ENCODE data around the gene DLX2.
A peak's percentile ranks its signal among the peaks of the same experiment; 100 is the strongest.

The DLX2 gene

GRCh38 chr2:172094294-172095145 lies 8.2 kb downstream of the DLX2 start:
- H3K4me3 ChIP-seq (ENCODE audit: low read depth in 1 of 5, low read length in 5 of 5) = peak overlapping the region in 4 of 5 donors; percentile 32 to 67 (median 54)
- no peak overlapping the region for H3K27ac ChIP-seq (ENCODE audit: low read depth, low read length)
- no peak overlapping the region for H3K9ac ChIP-seq (ENCODE audit: low read length in 5 of 5)
- H3K9me3 ChIP-seq (ENCODE audit: control insufficient read depth in 5 of 5, low read length in 5 of 5) = peaks cover 0 to 5% (median 0%) of the 10 kb centered on the region in 5 donors
- H3K36me3 ChIP-seq (ENCODE audit: control insufficient read depth in 5 of 5, insufficient read depth in 5 of 5, low read length in 5 of 5) = no peaks in the 10 kb centered on the region
- peaks cover 0 to 41% (median 38%) of the 10 kb centered on the region in 5 donors for H3K4me1 ChIP-seq (ENCODE audit: control insufficient read depth in 5 of 5, insufficient read depth in 5 of 5, low read length in 5 of 5)
- peaks cover 77 to 95% (median 92%) of the 10 kb centered on the region in 5 donors for H3K27me3 ChIP-seq (ENCODE audit: control insufficient read depth in 5 of 5, insufficient read depth in 4 of 5, low read length in 5 of 5)

DNA sequence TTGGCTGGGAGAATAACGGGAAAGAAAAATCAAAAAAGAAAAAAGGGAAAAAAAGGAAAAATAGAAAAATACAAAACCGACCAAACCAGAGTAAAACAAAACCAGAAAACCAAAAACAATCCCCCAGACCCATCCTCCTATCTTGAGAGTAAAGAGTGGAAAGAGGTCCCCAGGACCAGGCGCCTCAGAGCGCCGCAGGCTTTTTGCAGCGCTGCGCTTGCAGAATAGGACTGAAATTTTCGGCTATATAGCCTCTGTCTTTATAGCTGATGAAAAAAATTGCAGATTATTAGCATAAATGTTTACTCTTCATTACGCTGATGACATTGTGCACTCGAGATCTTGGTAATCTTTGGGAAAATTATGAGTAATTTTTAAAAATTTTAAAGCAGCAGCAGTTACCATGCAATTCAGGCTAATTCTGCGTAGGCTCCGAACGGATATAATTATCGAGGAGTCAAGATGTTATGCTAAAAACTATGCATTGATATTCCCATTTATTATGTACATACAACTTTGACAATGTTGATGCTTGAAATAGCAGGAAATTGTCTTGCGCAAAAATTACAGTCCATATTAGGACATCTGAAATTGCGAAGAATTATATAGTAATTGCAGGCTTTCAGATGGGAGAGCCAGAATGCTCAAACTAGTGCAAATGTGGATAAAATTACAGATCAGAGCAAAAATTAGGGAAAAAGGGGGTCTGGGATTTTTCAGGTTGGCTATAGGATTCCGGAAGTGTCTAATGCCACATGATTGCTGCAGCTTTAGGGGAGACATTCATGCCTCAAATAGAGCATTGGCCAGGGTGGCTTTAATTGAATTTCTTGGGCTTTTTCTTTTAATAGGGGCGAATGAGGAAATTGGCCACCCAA lies 9.0 kb downstream of the DLX2 start:
- Histone ChIP-seq H3K27me3 (ENCODE audit: control insufficient read depth in 5 of 5, insufficient read depth in 4 of 5, low read length in 5 of 5) (peaks cover 79 to 97% (median 91%) of the 10 kb centered on the region in 5 donors), H3K36me3 (ENCODE audit: control insufficient read depth in 5 of 5, insufficient read depth in 5 of 5, low read length in 5 of 5) (no peaks in the 10 kb centered on the region), H3K27ac (ENCODE audit: low read depth, low read length) (no peak overlapping the region), H3K9me3 (ENCODE audit: control insufficient read depth in 5 of 5, low read length in 5 of 5) (peaks cover 0 to 5% (median 0%) of the 10 kb centered on the region in 5 donors), H3K9ac (ENCODE audit: low read length in 5 of 5) (no peak overlapping the region), H3K4me1 (ENCODE audit: control insufficient read depth in 5 of 5, insufficient read depth in 5 of 5, low read length in 5 of 5) (peaks cover 0 to 34% (median 32%) of the 10 kb centered on the region in 5 donors), H3K4me3 (ENCODE audit: low read depth in 1 of 5, low read length in 5 of 5) (no peak overlapping the region)

- Histone ChIP-seq H3K9me3 (ENCODE audit: control insufficient read depth in 5 of 5, low read length in 5 of 5) (peaks cover 0 to 4% (median 0%) of the 10 kb centered on the region in 5 donors), H3K27ac (ENCODE audit: low read depth, low read length) (no peak overlapping the region), H3K36me3 (ENCODE audit: control insufficient read depth in 5 of 5, insufficient read depth in 5 of 5, low read length in 5 of 5) (no peaks in the 10 kb centered on the region), H3K27me3 (ENCODE audit: control insufficient read depth in 5 of 5, insufficient read depth in 4 of 5, low read length in 5 of 5) (peaks cover 78 to 97% (median 92%) of the 10 kb centered on the region in 5 donors), H3K9ac (ENCODE audit: low read length in 5 of 5) (no peak overlapping the region), H3K4me1 (ENCODE audit: control insufficient read depth in 5 of 5, insufficient read depth in 5 of 5, low read length in 5 of 5) (peaks cover 0 to 34% (median 29%) of the 10 kb centered on the region in 5 donors), H3K4me3 (ENCODE audit: low read depth in 1 of 5, low read length in 5 of 5) (no peak overlapping the region)
Observed at GRCh38 chr2:172092716-172093415, 9.8 kb downstream of the DLX2 start.

GRCh38 chr2:172091761-172092566 lies 10.7 kb downstream of the DLX2 start:
- Histone ChIP-seq H3K4me1 (ENCODE audit: control insufficient read depth in 5 of 5, insufficient read depth in 5 of 5, low read length in 5 of 5) (peaks cover 0 to 35% (median 26%) of the 10 kb centered on the region in 5 donors), H3K9me3 (ENCODE audit: control insufficient read depth in 5 of 5, low read length in 5 of 5) (peaks cover 0 to 8% (median 0%) of the 10 kb centered on the region in 5 donors), H3K27ac (ENCODE audit: low read depth, low read length) (no peak overlapping the region), H3K36me3 (ENCODE audit: control insufficient read depth in 5 of 5, insufficient read depth in 5 of 5, low read length in 5 of 5) (no peaks in the 10 kb centered on the region), H3K4me3 (ENCODE audit: low read depth in 1 of 5, low read length in 5 of 5) (no peak overlapping the region), H3K27me3 (ENCODE audit: control insufficient read depth in 5 of 5, insufficient read depth in 4 of 5, low read length in 5 of 5) (peaks cover 77 to 97% (median 92%) of the 10 kb centered on the region in 5 donors), H3K9ac (ENCODE audit: low read length in 5 of 5) (no peak overlapping the region)

DNA sequence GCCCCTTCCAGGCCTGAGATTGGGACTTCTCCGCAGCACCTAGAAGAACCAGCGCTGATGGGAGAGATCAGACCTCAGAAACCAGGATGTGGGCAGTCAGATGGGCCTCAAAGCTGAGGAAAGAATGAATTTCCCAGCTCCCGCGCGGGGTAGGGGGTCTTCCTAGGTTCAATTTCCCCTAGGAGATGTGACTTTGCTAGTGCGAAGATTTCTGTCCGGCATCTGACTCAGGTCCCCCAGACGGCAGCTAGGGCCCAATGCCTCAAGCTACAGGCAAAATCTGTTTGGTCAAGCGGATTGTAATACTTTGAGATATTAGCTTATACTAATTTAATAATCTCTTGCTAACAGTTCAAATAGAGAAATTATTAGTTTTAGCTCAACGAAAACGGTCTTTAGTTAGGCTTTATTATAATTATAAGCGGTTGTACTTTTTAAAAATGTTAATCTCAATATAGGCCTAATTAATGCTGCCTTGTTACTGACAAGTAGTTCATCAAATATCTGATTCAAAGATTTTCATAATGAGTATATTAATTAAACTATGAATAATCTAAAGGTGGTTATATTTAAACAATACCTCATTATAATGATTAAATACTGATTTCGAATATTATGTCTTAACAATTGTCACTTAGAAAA lies 11.6 kb downstream of the DLX2 start:
- Histone ChIP-seq H3K4me1 (ENCODE audit: control insufficient read depth in 5 of 5, insufficient read depth in 5 of 5, low read length in 5 of 5) (peaks cover 0 to 35% (median 26%) of the 10 kb centered on the region in 5 donors), H3K27ac (ENCODE audit: low read depth, low read length) (no peak overlapping the region), H3K9me3 (ENCODE audit: control insufficient read depth in 5 of 5, low read length in 5 of 5) (peaks cover 0 to 8% (median 2%) of the 10 kb centered on the region in 5 donors), H3K4me3 (ENCODE audit: low read depth in 1 of 5, low read length in 5 of 5) (no peak overlapping the region), H3K27me3 (ENCODE audit: control insufficient read depth in 5 of 5, insufficient read depth in 4 of 5, low read length in 5 of 5) (peaks cover 82 to 97% (median 92%) of the 10 kb centered on the region in 5 donors), H3K36me3 (ENCODE audit: control insufficient read depth in 5 of 5, insufficient read depth in 5 of 5, low read length in 5 of 5) (no peaks in the 10 kb centered on the region), H3K9ac (ENCODE audit: low read length in 5 of 5) (no peak overlapping the region)

GRCh38 chr2:172090044-172090961 lies 12.4 kb downstream of the DLX2 start:
- Histone ChIP-seq H3K27me3 (ENCODE audit: control insufficient read depth in 5 of 5, insufficient read depth in 4 of 5, low read length in 5 of 5) (peaks cover 84 to 98% (median 94%) of the 10 kb centered on the region in 5 donors), H3K4me3 (ENCODE audit: low read depth in 1 of 5, low read length in 5 of 5) (no peak overlapping the region), H3K27ac (ENCODE audit: low read depth, low read length) (no peak overlapping the region), H3K9me3 (ENCODE audit: control insufficient read depth in 5 of 5, low read length in 5 of 5) (peaks cover 0 to 8% (median 2%) of the 10 kb centered on the region in 5 donors), H3K36me3 (ENCODE audit: control insufficient read depth in 5 of 5, insufficient read depth in 5 of 5, low read length in 5 of 5) (no peaks in the 10 kb centered on the region), H3K4me1 (ENCODE audit: control insufficient read depth in 5 of 5, insufficient read depth in 5 of 5, low read length in 5 of 5) (peaks cover 0 to 34% (median 25%) of the 10 kb centered on the region in 5 donors), H3K9ac (ENCODE audit: low read length in 5 of 5) (no peak overlapping the region)

DNA sequence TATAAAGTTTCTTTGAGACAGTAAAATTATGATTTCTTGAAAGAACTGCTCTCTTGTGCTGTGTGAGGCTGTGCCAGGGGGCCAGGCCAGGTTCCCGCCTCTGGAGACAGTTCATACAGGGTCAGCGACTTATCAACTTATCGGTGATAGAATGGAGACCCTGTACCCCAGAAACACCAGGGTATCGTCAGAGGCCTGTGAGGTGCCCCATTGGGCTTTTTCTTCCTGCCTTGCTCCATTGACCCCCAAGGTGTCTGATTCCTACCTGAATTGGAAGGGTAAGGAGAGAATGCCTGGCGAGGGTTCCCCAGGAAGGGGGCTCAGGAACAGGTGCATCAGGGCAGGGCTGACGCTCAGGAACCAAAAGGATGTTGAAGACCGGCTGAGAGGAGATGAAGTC lies 13.1 kb downstream of the DLX2 start:
- H3K9ac ChIP-seq (ENCODE audit: low read length in 5 of 5) = no peak overlapping the region
- peaks cover 85 to 97% (median 93%) of the 10 kb centered on the region in 5 donors for H3K27me3 ChIP-seq (ENCODE audit: control insufficient read depth in 5 of 5, insufficient read depth in 4 of 5, low read length in 5 of 5)
- H3K4me1 ChIP-seq (ENCODE audit: control insufficient read depth in 5 of 5, insufficient read depth in 5 of 5, low read length in 5 of 5) = peaks cover 0 to 34% (median 25%) of the 10 kb centered on the region in 5 donors
- no peak overlapping the region for H3K4me3 ChIP-seq (ENCODE audit: low read depth in 1 of 5, low read length in 5 of 5)
- no peak overlapping the region for H3K27ac ChIP-seq (ENCODE audit: low read depth, low read length)
- H3K9me3 ChIP-seq (ENCODE audit: control insufficient read depth in 5 of 5, low read length in 5 of 5) = peaks cover 0 to 8% (median 2%) of the 10 kb centered on the region in 5 donors
- H3K36me3 ChIP-seq (ENCODE audit: control insufficient read depth in 5 of 5, insufficient read depth in 5 of 5, low read length in 5 of 5) = no peaks in the 10 kb centered on the region

GRCh38 chr2:172089005-172089504 lies 13.6 kb downstream of the DLX2 start:
- H3K9me3 ChIP-seq (ENCODE audit: control insufficient read depth in 5 of 5, low read length in 5 of 5) = peaks cover 0 to 8% (median 2%) of the 10 kb centered on the region in 5 donors
- H3K9ac ChIP-seq (ENCODE audit: low read length in 5 of 5) = no peak overlapping the region
- H3K4me3 ChIP-seq (ENCODE audit: low read depth in 1 of 5, low read length in 5 of 5) = no peak overlapping the region
- H3K27me3 ChIP-seq (ENCODE audit: control insufficient read depth in 5 of 5, insufficient read depth in 4 of 5, low read length in 5 of 5) = peaks cover 88 to 98% (median 95%) of the 10 kb centered on the region in 5 donors
- no peak overlapping the region for H3K27ac ChIP-seq (ENCODE audit: low read depth, low read length)
- peaks cover 1 to 38% (median 29%) of the 10 kb centered on the region in 5 donors for H3K4me1 ChIP-seq (ENCODE audit: control insufficient read depth in 5 of 5, insufficient read depth in 5 of 5, low read length in 5 of 5)
- no peaks in the 10 kb centered on the region for H3K36me3 ChIP-seq (ENCODE audit: control insufficient read depth in 5 of 5, insufficient read depth in 5 of 5, low read length in 5 of 5)

All from subcutaneous abdominal adipose tissue (tissue), 5 donors.